HEK293T (cell line): Measurements from ENCODE around the gene ADISSP.
"Not testable (repeated sequence)": the region's sequence is repeated elsewhere in the genome, so short reads cannot be mapped to it uniquely, and the experiment has no call there.

Experiments used
- CTCF ChIA-PET: fragments of 350-600 bp; formaldehyde crosslinking; extraction: SDS; loops from one replicate; lab custom pipeline; 2021; ENCODE audit warnings: antibody characterized with exemption, inconsistent platforms; lab: Yijun Ruan, JAX
- POLR2A ChIA-PET: fragments of 350-600 bp; formaldehyde crosslinking; extraction: SDS; loops from one replicate; lab custom pipeline; 2020; ENCODE audit warnings: antibody characterized with exemption, inconsistent platforms; lab: Yijun Ruan, JAX
- DNase-seq: peaks from one replicate; pipeline ENCODE4 v3.0.0; 2012; ENCODE audit warnings: mixed read lengths; ENCODE audit errors: extremely low spot score
- ARNT ChIP-seq: fragments of 450-650 bp; IDR thresholded peaks from 2 replicates; pipeline ENCODE4 v1.6.1; 2017; ENCODE audit warnings: mild to moderate bottlenecking
- BHLHE40 ChIP-seq: fragments of 450-650 bp; IDR thresholded peaks from 2 replicates; pipeline ENCODE4 v1.6.1; 2016; ENCODE audit warnings: mild to moderate bottlenecking, moderate library complexity, borderline replicate concordance
- CTBP1 ChIP-seq: fragments of 450-650 bp; IDR thresholded peaks from 2 replicates; pipeline ENCODE4 v1.6.1; 2016; ENCODE audit warnings: borderline replicate concordance
- ELF4 ChIP-seq: fragments of 450-650 bp; IDR thresholded peaks from 2 replicates; pipeline ENCODE4 v1.6.1; 2017; ENCODE audit warnings: antibody characterized with exemption
- FOXA1 ChIP-seq: fragments of 450-650 bp; IDR thresholded peaks from 2 replicates; pipeline ENCODE4 v1.6.1; 2016; ENCODE audit warnings: mild to moderate bottlenecking
- FOXM1 ChIP-seq: fragments of 450-650 bp; IDR thresholded peaks from 2 replicates; pipeline ENCODE4 v1.6.1; 2017; ENCODE audit warnings: mild to moderate bottlenecking, borderline replicate concordance
- HDGF ChIP-seq: fragments of 450-650 bp; IDR thresholded peaks from 2 replicates; pipeline ENCODE4 v1.6.1; 2017; ENCODE audit warnings: antibody characterized with exemption, borderline replicate concordance
- L3MBTL2 ChIP-seq: fragments of 450-650 bp; conservative IDR thresholded peaks from 2 replicates; pipeline ENCODE4 v1.6.1; 2016; ENCODE audit warnings: mild to moderate bottlenecking
- LEF1 ChIP-seq: fragments of 450-650 bp; IDR thresholded peaks from 2 replicates; pipeline ENCODE4 v1.6.1; 2017; ENCODE audit warnings: mild to moderate bottlenecking, borderline replicate concordance
- NFRKB ChIP-seq: fragments of 450-650 bp; IDR thresholded peaks from 2 replicates; pipeline ENCODE4 v1.6.1; 2016; ENCODE audit warnings: mild to moderate bottlenecking, moderate library complexity
- SP1 ChIP-seq: fragments of 450-650 bp; IDR thresholded peaks from 2 replicates; pipeline ENCODE4 v1.6.1; 2017
- SUZ12 ChIP-seq: fragments of 450-650 bp; IDR thresholded peaks from 2 replicates; pipeline ENCODE4 v1.6.1; 2016; ENCODE audit warnings: mild to moderate bottlenecking
- TARDBP ChIP-seq: fragments of 450-650 bp; IDR thresholded peaks from 2 replicates; pipeline ENCODE4 v1.6.1; 2016
- ZNF384 ChIP-seq: fragments of 450-650 bp; IDR thresholded peaks from 2 replicates; pipeline ENCODE4 v1.6.1; 2016
- TF ChIP-seq, protein P1 (sequence below): fragments of 450-650 bp; IDR thresholded peaks from 2 replicates; pipeline ENCODE4 v1.6.1; 2016

The ADISSP gene

GRCh38 chr20:3797226-3797545 is 29.6 kb upstream of the ADISSP start:
- CTCF ChIA-PET = no interaction called here
- POLR2A ChIA-PET = no interaction called here
- TF ChIP-seq L3MBTL2 = no peak
- TF ChIP-seq ELF4 = no peak
- no peak for TF ChIP-seq FOXM1
- TF ChIP-seq ZNF384 = no peak
- TF ChIP-seq SP1 = no peak
- no peak for TF ChIP-seq TARDBP
- no peak for TF ChIP-seq BHLHE40
- no peak for TF ChIP-seq SUZ12
- no peak for TF ChIP-seq HDGF
- no peak for TF ChIP-seq FOXA1
- TF ChIP-seq CTBP1 = no peak
- no peak for TF ChIP-seq LEF1
- no peak for TF ChIP-seq ARNT
- DNase-seq = no peak

DNA sequence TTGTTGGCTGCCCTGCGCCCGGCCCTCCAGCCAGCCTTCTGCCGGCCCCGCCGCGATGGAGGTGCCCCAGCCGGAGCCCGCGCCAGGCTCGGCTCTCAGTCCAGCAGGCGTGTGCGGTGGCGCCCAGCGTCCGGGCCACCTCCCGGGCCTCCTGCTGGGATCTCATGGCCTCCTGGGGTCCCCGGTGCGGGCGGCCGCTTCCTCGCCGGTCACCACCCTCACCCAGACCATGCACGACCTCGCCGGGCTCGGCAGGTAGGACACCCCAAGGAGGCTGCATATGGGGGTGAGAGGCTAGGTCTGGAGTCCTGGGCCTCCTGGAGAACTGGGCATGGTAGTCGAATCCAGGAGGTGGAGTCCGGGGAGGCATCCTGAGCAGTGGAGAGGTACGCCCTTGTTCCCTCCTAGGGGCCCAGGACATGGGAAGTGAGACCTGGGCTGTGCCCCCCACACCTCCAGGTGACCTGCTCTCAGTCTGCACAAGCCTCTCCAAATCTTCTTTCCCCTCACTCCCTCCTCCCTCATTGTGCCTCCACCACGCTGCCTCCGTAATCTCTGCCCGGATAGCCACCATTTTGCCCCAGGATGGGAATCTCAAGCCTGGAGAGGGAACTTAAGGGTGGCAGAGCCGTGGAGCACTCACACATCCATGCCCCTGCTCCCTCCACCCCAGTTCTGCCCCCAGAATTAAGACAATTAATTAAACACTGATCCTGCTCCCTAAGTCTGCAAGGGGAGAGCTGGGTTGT is 29.1 kb upstream of the ADISSP start:
- ChIA-PET POLR2A (interaction anchor here (0.7 to 1.4 kb wide), 5 partner anchors 9 to 29 kb away, joined by 3 to 11 read pairs (median 5); partner anchors contain the start of genes ADISSP, AP5S1 and CENPB), CTCF (interaction anchor here (1.0 to 2.0 kb wide), 2 partner anchors 22 to 24 kb away, joined by 5 read pairs; partner anchors contain the start of gene AP5S1)
- TF ChIP-seq HDGF (0 out of 2 replicates have a peak, but pooled peaks have one; percentile 23), ZNF384 (no peak), NFRKB (no peak), ELF4 (no peak), CTBP1 (no peak), TARDBP (no peak), FOXA1 (no peak)
- no peak for DNase-seq

DNA sequence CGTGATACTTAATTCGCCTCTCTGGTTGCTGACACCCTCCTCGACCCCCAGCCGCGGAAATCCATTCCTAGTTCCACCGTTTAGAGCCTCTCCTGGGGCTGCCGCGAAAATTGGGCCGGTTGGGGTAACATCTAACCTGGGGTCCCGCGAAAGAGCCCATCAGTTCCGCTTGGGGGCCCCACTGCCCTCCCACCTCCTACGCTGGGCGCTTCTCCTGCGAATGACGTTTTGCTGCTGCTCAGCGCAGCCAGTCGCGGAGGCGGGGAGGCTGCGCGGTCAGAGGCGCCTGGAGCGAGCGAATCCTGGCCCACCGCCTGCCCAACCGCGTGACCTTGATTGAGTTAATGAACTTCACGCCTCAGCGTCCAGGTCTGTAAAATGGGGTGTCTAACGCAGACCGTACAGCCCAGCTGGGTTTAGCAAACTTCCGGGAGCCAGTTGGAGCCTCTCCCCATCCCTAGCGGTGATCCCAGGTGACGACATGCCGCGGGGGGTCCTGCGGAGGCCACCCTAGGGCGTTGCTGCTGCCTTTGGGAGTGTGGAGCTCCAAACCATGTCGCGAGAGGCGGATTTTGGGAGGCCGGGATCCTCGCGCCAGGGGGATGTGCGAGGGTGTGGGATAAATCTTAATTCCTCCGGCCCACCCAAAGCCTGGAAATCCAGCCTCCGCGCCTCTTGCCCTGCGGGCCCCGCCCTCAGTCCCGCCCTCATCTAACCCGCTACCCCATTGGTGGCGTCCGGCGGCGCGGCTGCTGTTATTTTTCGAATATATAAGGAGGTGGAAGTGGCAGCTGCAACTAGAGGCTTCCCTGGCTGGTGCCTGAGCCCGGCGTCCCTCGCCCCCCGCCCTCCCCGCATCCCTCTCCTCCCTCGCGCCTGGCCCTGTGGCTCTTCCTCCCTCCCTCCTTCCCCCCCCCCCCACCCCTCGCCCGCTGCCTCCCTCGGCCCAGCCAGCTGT is 28.2 kb upstream of the ADISSP start, which contains the start of gene CDC25B:
TSS of gene CDC25B (plus strand) at position 800 of the 958 bp plus-strand sequence. CDS start 222 bp downstream, outside the sequence.
- POLR2A ChIA-PET = interaction anchor here (0.7 to 1.4 kb wide), 6 partner anchors 8 to 28 kb away, joined by 3 to 11 read pairs (median 4); partner anchors contain the start of genes ADISSP, AP5S1 and CENPB
- no peak for TF ChIP-seq SUZ12
- TF ChIP-seq FOXM1 = peak; percentile 97
- TF ChIP-seq ARNT = no peak
- peak; percentile 41; the same call in 1 of the 2 replicates for TF ChIP-seq ELF4
- TF ChIP-seq CTBP1 = peak; percentile 53; the same call in 1 of the 2 replicates
- TF ChIP-seq L3MBTL2 = peak; percentile 80
- peak; percentile 89 for DNase-seq
- CTCF ChIA-PET = interaction anchor here (0.6 to 2.0 kb wide), 3 partner anchors 23 to 334 kb away, joined by 3 to 5 read pairs (median 5); partner anchors contain the start of gene AP5S1

- TF ChIP-seq HDGF (no peak), CTBP1 (no peak), BHLHE40 (no peak), L3MBTL2 (no peak)
- POLR2A ChIA-PET = no interaction called here
- no peak for DNase-seq
- CTCF ChIA-PET = interaction anchor here (0.6 to 2.0 kb wide), 2 partner anchors 26 to 333 kb away, joined by 3 to 5 read pairs; partner anchors contain the start of gene AP5S1
Measured at GRCh38 chr20:3794701-3795420, 27.3 kb upstream of the ADISSP start.

- CTCF ChIA-PET, DNase-seq, POLR2A ChIA-PET: not testable (repeated sequence)
Measured at GRCh38 chr20:3794168-3794567, 26.6 kb upstream of the ADISSP start.

DNA sequence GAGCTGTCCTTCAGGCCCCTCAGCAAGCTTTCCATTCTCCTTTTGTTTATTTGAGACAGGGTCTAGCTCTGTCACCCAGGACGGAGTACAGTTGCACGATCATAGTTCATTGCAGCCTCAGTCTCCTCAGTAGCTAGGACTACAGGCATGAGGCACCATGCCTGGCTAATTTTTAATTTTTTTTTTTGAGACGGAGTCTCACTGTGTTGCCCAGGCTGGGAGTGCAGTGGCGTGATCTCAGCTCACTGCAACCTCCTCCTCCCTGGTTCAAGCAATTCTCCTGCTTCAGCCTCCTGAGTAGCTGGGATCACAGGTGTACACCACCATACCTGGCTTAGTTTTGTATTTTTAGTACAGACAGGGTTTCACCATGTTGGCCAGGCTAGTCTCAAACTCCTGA is 21.6 kb upstream of the ADISSP start:
- CTCF ChIA-PET = interaction anchor here (0.7 to 2.5 kb wide), 5 partner anchors 10 to 65 kb away, joined by 4 to 13 read pairs (median 5); partner anchors contain the start of gene AP5S1
- DNase-seq, POLR2A ChIA-PET: not testable (repeated sequence)

DNA sequence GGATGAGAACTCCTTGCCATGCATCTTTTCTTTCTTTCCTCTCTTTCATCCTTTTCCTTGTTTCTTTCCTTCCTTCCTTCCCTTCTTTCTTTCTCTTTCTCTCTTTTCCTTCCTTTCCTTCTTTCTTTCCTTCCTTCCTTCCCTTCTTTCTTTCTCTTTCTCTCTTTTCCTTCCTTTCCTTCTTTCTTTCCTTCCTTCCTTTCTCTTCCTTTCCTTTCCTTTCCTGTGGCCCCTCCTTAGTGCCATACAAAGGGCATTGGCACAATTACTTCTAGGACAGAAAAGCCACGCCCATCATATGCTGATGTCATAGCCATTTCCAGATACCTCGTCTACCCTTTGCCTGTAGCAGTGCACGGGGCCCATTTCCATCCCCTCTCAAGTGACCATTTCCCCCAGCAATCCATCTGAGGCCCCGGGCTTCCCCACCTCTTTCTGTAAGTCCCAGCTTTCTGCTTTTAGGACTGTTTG is 21.2 kb upstream of the ADISSP start:
- DNase-seq = no peak
- CTCF ChIA-PET = interaction anchor here (0.7 to 2.5 kb wide), 4 partner anchors 11 to 66 kb away, joined by 5 to 13 read pairs (median 6); partner anchors contain the start of gene AP5S1
- POLR2A ChIA-PET = interaction anchor here (2.2 kb wide), 1 partner anchor 21 kb away, joined by 19 read pairs; the partner anchor contains the start of gene ADISSP
- no peak for TF ChIP-seq FOXA1
- TF ChIP-seq, protein P1, sequence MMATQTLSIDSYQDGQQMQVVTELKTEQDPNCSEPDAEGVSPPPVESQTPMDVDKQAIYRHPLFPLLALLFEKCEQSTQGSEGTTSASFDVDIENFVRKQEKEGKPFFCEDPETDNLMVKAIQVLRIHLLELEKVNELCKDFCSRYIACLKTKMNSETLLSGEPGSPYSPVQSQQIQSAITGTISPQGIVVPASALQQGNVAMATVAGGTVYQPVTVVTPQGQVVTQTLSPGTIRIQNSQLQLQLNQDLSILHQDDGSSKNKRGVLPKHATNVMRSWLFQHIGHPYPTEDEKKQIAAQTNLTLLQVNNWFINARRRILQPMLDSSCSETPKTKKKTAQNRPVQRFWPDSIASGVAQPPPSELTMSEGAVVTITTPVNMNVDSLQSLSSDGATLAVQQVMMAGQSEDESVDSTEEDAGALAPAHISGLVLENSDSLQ = peak; percentile 32; the same call in 1 of the 2 replicates
- TF ChIP-seq FOXM1 = no peak
